ENCODE data around the gene SLC35G2.

DNA sequence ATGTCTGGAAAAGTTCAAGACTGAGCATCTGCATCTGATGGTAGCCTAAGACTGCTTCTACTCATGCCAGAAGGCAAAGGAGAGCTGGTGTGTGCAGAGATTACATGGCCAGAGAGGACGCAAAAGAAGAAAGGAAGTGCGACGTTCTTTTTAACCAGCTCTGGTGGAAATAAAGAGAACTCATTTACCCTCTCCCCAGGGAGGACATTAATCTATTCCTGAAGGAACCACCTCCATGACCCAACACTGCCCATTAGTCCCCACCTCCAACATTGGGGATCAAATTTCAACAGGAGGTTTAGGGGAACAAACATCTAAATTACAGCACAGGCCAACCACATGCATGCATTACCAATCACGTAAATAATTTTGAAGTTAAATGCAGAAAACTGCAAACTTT, 41.6 kb downstream of the SLC35G2 start:
- TF ChIP-seq POLR2A (IDR thresholded peaks at IDR 0.05): no peak
- TF ChIP-seq, protein P1, sequence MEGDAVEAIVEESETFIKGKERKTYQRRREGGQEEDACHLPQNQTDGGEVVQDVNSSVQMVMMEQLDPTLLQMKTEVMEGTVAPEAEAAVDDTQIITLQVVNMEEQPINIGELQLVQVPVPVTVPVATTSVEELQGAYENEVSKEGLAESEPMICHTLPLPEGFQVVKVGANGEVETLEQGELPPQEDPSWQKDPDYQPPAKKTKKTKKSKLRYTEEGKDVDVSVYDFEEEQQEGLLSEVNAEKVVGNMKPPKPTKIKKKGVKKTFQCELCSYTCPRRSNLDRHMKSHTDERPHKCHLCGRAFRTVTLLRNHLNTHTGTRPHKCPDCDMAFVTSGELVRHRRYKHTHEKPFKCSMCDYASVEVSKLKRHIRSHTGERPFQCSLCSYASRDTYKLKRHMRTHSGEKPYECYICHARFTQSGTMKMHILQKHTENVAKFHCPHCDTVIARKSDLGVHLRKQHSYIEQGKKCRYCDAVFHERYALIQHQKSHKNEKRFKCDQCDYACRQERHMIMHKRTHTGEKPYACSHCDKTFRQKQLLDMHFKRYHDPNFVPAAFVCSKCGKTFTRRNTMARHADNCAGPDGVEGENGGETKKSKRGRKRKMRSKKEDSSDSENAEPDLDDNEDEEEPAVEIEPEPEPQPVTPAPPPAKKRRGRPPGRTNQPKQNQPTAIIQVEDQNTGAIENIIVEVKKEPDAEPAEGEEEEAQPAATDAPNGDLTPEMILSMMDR (IDR thresholded peaks at IDR 0.05): no peak

Measured in gastroesophageal sphincter (tissue), 3 donors.